Lung microvascular endothelial cell (primary cell): ENCODE results near the gene MRC2. TPM values are rescaled to one million over a fixed set of nuclear protein-coding genes. Genes with fewer than 3 reads are reported as not detected.

Experiments
- DNase-seq, 2 donors: peaks; one replicate each; pipeline versions ENCODE4 v3.0.0 to v3.0.0-alpha.2; 2010; ENCODE audit warnings: low read depth in 2 of 2
- total RNA-seq: library from RNA; depleted of rRNA; stranded (reverse); fragments of >200 nt; gene quantifications from 2 replicates; pipeline ENCODE4 v1.2.1, GENCODE V29; 2014

Gene MRC2
- total RNA-seq, 1 donor from 2014 or later, result 5.6 TPM

DNA sequence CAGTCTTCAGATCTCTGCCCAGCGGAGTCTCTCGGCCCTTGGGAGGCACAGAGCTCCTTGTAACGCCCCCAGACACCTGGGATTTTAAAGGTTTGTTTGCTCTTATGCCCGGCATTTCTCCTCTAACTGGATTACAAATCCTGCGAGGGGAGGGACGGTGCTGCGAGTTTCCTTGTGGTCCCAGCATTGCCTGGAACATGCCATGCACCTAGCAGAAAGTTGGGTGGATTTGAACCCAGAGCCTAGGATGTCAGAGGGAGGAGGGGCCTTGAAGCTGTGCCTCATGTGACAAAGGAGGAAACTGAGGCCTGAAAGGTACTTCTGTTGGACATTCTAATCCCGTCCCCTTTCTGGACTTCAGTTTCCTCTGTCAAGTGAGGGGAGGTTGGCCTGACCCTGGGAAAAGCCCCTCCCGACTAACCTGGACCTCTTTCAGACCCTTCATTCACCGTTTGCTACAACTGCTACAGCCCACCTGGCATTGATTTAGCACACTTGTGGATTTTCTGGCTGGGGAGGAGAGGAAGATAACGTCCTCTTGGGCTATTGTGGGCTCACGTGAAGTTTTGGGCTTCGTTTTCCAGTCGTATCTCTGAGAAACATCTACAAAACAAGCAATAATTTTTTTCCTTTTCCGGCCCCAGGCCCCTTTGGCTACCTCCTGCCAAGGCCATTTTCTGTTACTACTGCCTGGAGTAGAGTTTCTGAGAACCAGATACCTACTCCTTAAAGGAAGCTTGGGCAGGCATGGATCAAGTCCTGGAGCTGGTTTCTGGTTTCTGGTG lies 30.9 kb downstream of the MRC2 start:
- DNase-seq, result no peak

DNA sequence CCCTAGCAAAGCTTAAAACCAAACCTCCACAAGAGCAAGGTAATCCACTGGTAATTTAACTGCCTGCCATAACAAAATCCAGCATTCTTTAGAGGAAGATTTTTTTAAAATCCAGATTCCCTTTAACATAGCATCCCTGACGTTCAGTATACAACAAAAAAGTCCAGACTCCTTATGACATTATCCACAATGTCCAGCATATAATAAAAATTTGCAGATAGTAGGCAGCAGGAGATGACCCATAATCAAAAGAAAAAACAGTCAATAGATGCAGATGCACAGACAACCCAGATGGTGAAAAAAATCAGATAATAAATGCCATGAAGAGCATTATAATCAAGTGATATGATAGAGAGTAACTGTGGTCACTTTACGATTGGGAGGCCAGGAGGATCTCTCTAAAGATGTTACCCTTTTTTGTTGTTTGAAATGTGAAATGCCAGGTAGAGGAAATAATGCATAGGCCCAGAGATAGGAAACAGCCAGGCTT lies 33.2 kb downstream of the MRC2 start:
- no peak for DNase-seq

GRCh38 chr17:62661337-62661736 lies 33.9 kb downstream of the MRC2 start:
- no peak for DNase-seq

GRCh38 chr17:62662855-62663254 lies 35.4 kb downstream of the MRC2 start:
- DNase-seq, result no peak

DNA sequence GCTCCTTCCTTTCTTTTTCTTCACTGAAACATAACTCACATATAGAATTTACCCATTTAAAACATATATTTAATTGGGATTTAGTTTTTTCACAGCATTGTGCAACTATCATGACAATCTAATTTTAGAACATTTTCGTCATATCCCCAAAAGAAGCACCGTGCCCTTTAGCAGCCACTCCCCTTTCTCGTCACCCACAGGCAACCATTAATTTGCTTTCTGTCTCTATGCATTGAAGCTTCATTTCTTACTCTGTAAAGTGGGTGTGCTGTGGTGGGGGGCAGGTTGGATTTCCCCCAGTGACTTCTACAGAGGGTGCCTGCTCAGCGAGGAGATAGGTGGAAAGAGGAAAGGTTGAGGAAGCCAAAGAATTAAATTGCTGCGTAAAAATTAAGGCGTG lies 35.8 kb downstream of the MRC2 start:
- no peak for DNase-seq

- no peak for DNase-seq
Measured at GRCh38 chr17:62664336-62665120, 37.1 kb downstream of the MRC2 start.

- DNase-seq, result no peak
Measured at GRCh38 chr17:62665599-62665998, 38.1 kb downstream of the MRC2 start.

DNA sequence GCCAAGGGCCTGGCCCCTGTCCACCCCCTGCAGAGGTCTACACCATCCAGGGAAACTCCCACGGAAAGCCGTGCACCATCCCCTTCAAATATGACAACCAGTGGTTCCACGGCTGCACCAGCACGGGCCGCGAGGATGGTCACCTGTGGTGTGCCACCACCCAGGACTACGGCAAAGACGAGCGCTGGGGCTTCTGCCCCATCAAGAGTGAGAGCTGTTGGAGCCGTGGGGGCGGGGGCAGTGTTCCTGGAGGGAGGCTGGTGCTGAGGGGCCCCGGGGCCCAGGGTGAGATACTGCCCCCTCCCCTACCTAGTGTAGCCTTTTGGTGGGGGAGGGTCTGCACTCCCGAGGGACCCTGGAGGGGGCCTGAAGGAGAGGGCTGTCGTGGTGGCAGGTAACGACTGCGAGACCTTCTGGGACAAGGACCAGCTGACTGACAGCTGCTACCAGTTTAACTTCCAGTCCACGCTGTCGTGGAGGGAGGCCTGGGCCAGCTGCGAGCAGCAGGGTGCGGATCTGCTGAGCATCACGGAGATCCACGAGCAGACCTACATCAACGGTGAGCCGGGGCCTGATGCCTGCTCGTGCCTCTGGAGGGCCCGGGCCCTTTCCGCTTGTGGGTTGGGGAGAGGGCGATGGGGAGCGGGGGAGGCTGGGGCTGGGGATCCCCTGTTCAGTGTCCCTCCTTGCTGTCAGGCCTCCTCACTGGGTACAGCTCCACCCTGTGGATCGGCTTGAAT lies 38.8 kb downstream of the MRC2 start:
- no peak for DNase-seq

DNA sequence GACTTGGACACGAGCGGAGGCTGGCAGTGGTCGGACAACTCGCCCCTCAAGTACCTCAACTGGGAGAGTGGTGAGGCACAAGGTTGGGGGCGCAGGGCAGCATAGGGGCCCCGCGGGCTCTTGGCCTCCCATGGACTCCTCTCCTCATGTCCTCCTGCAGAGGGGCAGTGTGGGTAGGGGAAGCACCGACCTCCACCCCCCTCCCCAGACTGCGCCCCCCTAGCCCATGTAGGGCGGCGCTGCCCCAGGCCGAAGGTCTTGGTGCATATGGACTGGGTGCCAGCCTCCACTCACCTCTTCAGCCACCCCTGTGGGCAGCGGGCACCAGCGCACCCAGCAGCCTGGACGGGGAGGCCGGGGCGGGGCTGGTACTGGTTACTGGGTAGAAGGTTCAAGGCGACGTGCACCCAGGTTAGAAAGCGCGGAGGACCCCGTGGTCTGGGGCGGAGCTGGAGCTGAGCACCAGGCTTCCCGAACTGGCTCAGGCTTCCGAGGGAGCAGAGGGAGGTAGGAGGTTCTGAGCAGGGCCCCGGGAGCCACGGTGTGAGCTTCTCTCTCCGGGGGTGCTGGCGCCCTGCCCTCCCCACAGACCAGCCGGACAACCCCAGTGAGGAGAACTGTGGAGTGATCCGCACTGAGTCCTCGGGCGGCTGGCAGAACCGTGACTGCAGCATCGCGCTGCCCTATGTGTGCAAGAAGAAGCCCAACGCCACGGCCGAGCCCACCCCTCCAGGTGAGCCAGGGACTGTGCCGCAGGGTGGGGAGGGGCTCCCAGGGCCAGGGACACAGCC lies 39.5 kb downstream of the MRC2 start:
- DNase-seq, result no peak

DNA sequence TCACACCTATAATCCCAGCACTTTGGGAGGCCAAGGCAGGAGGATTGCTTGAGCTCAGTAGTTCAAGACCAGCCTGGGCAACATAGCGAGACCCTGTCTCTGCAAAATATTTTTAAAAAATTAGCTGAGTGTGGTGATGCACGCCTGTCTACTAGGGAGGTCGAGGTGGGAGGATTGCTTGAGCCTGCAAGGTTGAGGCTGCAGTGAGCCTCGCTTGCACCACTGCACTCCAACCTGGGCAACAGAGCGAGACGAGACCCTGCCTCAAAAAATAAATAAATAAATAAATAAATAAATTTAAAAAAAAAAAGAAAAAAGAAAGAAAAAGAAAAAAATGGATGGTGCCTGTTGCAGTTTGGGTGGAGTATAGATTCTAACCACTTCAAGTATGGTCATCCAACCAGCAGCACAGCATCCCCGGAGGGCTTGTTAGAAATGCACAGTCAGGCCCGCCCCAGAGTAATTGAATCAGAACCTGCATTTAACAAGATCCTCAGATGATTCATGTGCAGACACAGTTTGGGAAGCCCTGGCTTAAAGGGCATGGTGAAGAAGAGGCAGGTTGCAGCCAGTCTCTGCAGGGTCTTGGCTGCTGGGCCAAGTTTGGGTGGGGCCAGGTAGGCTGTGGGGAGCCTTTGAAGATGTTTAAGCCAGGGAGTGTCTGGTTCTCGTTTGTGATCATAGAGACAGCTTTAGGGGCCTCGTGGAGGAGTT lies 40.8 kb downstream of the MRC2 start:
- no peak for DNase-seq

- no peak for DNase-seq
Measured at GRCh38 chr17:62670202-62670821, 42.8 kb downstream of the MRC2 start.

GRCh38 chr17:62671553-62671952 lies 44.1 kb downstream of the MRC2 start:
- no peak for DNase-seq

GRCh38 chr17:62672957-62673356 lies 45.5 kb downstream of the MRC2 start:
- DNase-seq, result no peak

GRCh38 chr17:62673614-62674362 lies 46.3 kb downstream of the MRC2 start:
- DNase-seq, result no peak

GRCh38 chr17:62674363-62674739 lies 46.9 kb downstream of the MRC2 start:
- DNase-seq, result no peak

DNA sequence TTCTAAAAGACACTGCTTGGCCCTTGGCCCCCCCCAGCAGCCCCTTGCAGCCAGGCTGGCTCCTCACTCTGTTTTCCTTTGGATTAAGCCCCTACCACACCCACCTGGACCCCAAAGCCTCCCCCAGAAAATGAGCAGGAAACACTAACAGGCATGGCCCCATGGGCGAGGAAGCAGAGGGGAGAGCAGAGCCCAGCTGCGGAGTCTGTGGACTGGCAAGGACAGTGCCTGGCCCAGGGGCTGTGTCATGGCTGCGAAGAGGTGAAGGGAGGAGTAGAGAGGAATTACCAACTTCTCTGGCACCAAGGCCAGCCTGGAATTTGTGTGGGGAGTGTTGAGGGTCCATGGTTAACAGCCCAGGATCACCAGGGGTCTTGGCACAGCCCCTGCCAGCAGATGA lies 47.4 kb downstream of the MRC2 start:
- no peak for DNase-seq

DNA sequence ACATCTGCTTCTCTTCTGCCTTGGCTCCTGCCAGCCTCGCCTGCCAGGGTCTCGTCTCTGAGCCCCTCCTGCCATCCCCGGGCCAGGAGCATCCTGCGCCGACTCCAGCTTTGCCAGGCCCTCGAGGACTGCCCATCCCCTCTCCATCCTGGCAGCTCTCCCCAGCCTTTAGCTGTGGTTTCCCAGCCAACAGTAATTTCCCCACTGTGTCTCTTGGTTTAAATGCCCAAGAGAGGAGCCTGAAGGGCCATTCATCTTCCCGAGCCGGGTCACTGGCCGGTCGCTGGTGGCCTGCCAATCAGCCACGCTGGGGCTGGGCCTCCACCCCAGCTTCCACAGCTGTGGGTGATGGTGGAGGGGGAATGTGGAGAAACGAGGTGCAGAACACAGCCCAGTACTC lies 47.8 kb downstream of the MRC2 start:
- no peak for DNase-seq

DNA sequence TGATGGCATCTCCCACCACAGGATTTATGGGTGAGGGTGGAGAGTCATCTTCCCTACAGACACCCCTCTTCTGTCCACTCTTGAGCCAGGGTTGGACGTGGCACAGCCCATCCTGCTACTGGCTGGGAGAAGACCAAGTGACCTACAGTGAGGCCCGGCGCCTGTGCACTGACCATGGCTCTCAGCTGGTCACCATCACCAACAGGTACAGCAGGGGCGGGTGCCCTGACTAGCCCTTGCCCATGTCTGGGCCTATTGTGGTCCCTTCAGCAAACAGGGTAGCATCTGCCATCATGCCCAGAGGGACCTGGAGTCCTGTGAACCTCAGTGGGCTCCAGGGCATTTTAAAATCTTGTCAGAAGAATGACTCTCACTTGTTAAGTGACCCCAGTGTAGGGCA lies 48.2 kb downstream of the MRC2 start:
- DNase-seq, result no peak

- DNase-seq, result no peak
Measured at GRCh38 chr17:62676231-62676943, 48.9 kb downstream of the MRC2 start.
